Putamen (tissue), 1 donor: ENCODE data around the gene PITPNB.

Experiments used
- DNase-seq: peaks from one replicate; pipeline ENCODE4 v3.0.0-alpha.2; 2016; ENCODE audit warnings: low spot score

PITPNB gene

GRCh38 chr22:27802346-27803073 is 116.5 kb downstream of the PITPNB start:
- DNase-seq: no peak
